Endothelial cell of umbilical vein (primary cell): ENCODE measurements around the gene LITAFD. TPM values are rescaled to one million over a fixed set of nuclear protein-coding genes. Genes with fewer than 3 reads are reported as not detected.

Experiments used
- BruUV-seq: library from RNA; stranded (reverse); fragments of 400-500 nt; replicated peaks from 2 replicates; lab custom pipeline; 2021; lab: Mats Ljungman, UMichigan
- CTCF ChIA-PET: fragments of 300-600, 350-600 bp; sonication (Branson Sonifier 250); formaldehyde crosslinking; loops from one replicate; lab custom pipeline; 2021; ENCODE audit warnings: antibody characterized with exemption, inconsistent platforms; lab: Charles Lee
- POLR2A ChIA-PET: fragments of 300-600, 350-600 bp; sonication (Branson Sonifier 250); formaldehyde crosslinking; loops from one replicate; lab custom pipeline; 2021; ENCODE audit warnings: antibody characterized with exemption, inconsistent platforms; lab: Charles Lee
- DNase-seq: peaks from one replicate; pipeline ENCODE4 v3.0.0-alpha.2; 2011; ENCODE audit warnings: low read depth, low spot score
- FAIRE-seq: peaks from 2 replicates; lab custom pipeline; 2011; peaks lifted over from hg19 to GRCh38; lab: Jason Lieb, UNC
- H2AFZ ChIP-seq: 2 replicates; pipeline ENCODE4 v1.6.0; 2012; ENCODE audit warnings: low read depth, low read length, control low read depth, inconsistent platforms
- H3K27ac ChIP-seq: 2 replicates; pipeline ENCODE4 v1.5.1; 2011; ENCODE audit warnings: low read depth, mild to moderate bottlenecking, control low read depth, low read length, moderate library complexity; ENCODE audit not compliant: insufficient read depth
- H3K27me3 ChIP-seq, 2 experiments: 2 replicates each; pipeline versions ENCODE4 v1.6.0 to v1.6.1; 2011; ENCODE audit warnings: low read length in 2 of 2, mixed read lengths in 1 of 2; ENCODE audit not compliant: control insufficient read depth in 2 of 2, insufficient read depth in 2 of 2
- H3K36me3 ChIP-seq, 2 experiments: 2 replicates in 1 of 2; 3 replicates in 1 of 2; pipeline ENCODE4 v1.5.1; 2011; ENCODE audit warnings: low read length in 2 of 2, mild to moderate bottlenecking in 1 of 2, moderate library complexity in 1 of 2; ENCODE audit not compliant: control insufficient read depth in 2 of 2, insufficient read depth in 2 of 2; ENCODE audit errors: extremely low read depth in 1 of 2
- H3K4me1 ChIP-seq: 3 replicates; pipeline ENCODE4 v1.5.1; 2011; ENCODE audit warnings: mild to moderate bottlenecking, low read length; ENCODE audit not compliant: control insufficient read depth, insufficient read depth; ENCODE audit errors: extremely low read depth
- H3K4me2 ChIP-seq: 2 replicates; pipeline ENCODE4 v1.6.1; 2011; ENCODE audit warnings: low read length, control low read depth, mixed read lengths; ENCODE audit not compliant: insufficient read depth
- H3K4me3 ChIP-seq, 3 experiments: fragments of 200-600 bp in 1 of 3; sonication (generic), shearing (Covaris generic) in 1 of 3; replicated peaks in 1 of 3; 2 replicates each; pipeline ENCODE4 v1.5.1; 2011 to 2016; ENCODE audit warnings: control low read depth in 3 of 3, low read length in 3 of 3, mild to moderate bottlenecking in 2 of 3, inconsistent platforms in 1 of 3, low read depth in 1 of 3, moderate library complexity in 1 of 3; ENCODE audit not compliant: insufficient read depth in 1 of 3
- H3K79me2 ChIP-seq: 2 replicates; pipeline ENCODE4 v1.6.0; 2012; ENCODE audit warnings: low read length, inconsistent platforms; ENCODE audit not compliant: control insufficient read depth, insufficient read depth
- H3K9ac ChIP-seq: replicated peaks from 2 replicates; pipeline ENCODE3; 2011; ENCODE audit warnings: low read length, control low read depth; ENCODE audit not compliant: insufficient read depth; ENCODE audit errors: extremely low read depth
- H3K9me1 ChIP-seq: replicated peaks from 3 replicates; pipeline ENCODE4 v1.6.0; 2011; ENCODE audit warnings: mild to moderate bottlenecking, low read length; ENCODE audit not compliant: control insufficient read depth, insufficient read depth; ENCODE audit errors: extremely low read depth
- H3K9me3 ChIP-seq: replicated peaks from 2 replicates; pipeline ENCODE4 v1.5.1; 2012; ENCODE audit warnings: low read length, inconsistent platforms; ENCODE audit not compliant: control insufficient read depth, insufficient read depth
- H4K20me1 ChIP-seq: replicated peaks from 2 replicates; pipeline ENCODE3; 2011; ENCODE audit warnings: mild to moderate bottlenecking, low read length; ENCODE audit not compliant: control insufficient read depth, insufficient read depth; ENCODE audit errors: extremely low read depth
- EZH2 ChIP-seq: IDR thresholded peaks from 2 replicates; pipeline ENCODE4 v1.6.1; 2012; ENCODE audit warnings: borderline replicate concordance, low read depth, mild to moderate bottlenecking, moderate library complexity, low read length, inconsistent platforms; ENCODE audit not compliant: severe bottlenecking
- FOS ChIP-seq: IDR thresholded peaks from 2 replicates; pipeline ENCODE4 v1.6.1; 2011; ENCODE audit warnings: mild to moderate bottlenecking, low read length, moderate library complexity, borderline replicate concordance; ENCODE audit not compliant: insufficient read depth
- GATA2 ChIP-seq: IDR thresholded peaks from 2 replicates; pipeline ENCODE4 v1.7.0; 2011; ENCODE audit warnings: low read depth, mild to moderate bottlenecking, moderate library complexity, mixed read lengths, low read length; ENCODE audit not compliant: insufficient read length, insufficient read depth
- JUN ChIP-seq: IDR thresholded peaks from 2 replicates; pipeline ENCODE4 v1.6.1; 2011; ENCODE audit warnings: borderline replicate concordance, low read depth; ENCODE audit not compliant: insufficient read length, insufficient read depth
- MAX ChIP-seq: IDR thresholded peaks from 2 replicates; pipeline ENCODE4 v1.6.1; 2011; ENCODE audit not compliant: insufficient read depth, insufficient read length
- MYC ChIP-seq: IDR thresholded peaks from one replicate; pipeline ENCODE4 v1.6.1; 2011; ENCODE audit warnings: mild to moderate bottlenecking, low read depth, low read length
- POLR2A ChIP-seq: IDR thresholded peaks from 2 replicates; pipeline ENCODE4 v1.6.1; 2012; ENCODE audit warnings: low read depth, mild to moderate bottlenecking, control low read depth, low read length
- POLR2AphosphoS5 ChIP-seq: IDR thresholded peaks from 2 replicates; pipeline ENCODE4 v1.6.1; 2012; ENCODE audit warnings: low read depth, mild to moderate bottlenecking, control low read depth, low read length, moderate library complexity; ENCODE audit not compliant: insufficient read depth
- dilution Hi-C: fragments of 300-500 bp; cut with MboI; formaldehyde crosslinking; loops from one replicate; pipeline ENCODE4 v1.15.0; 2019; ENCODE audit warnings: low sequenced_read_pairs; ENCODE audit not compliant: extremely low pct_ligation_motif_present
- intact Hi-C: fragments of 100-400 bp; cut with micrococcal nuclease; formaldehyde crosslinking; loops from one replicate; pipeline ENCODE4 v1.10.0; 2022
- polyA plus RNA-seq, 4 experiments: library from polyadenylated mRNA; depleted of rRNA in 3 of 4; stranded (reverse) in 3 of 4; unstranded in 1 of 4; fragments of >200 nt; gene quantifications; 2 replicates each; pipeline versions ENCODE4 v1.2.1 to v1.2.3, GENCODE V29; 2011 to 2012; ENCODE audit warnings: missing spikeins in 1 of 4
- total RNA-seq: library from RNA; stranded (reverse); gene quantifications from 2 replicates; pipeline ENCODE4 v1.2.3, GENCODE V29; 2021
- TF ChIP-seq, protein P1 (sequence below), 2 donors: IDR thresholded peaks; 1 replicate in 1 of 2; 2 replicates in 1 of 2; pipeline ENCODE4 v1.5.1; 2011; ENCODE audit warnings: low read length in 2 of 2, mild to moderate bottlenecking in 2 of 2, moderate library complexity in 2 of 2, control low read depth in 1 of 2, inconsistent platforms in 1 of 2, low read depth in 1 of 2; ENCODE audit not compliant: insufficient read depth in 1 of 2; ENCODE audit errors: extremely low read depth in 1 of 2

LITAFD gene
- total and polyA plus RNA-seq, 2 donors (not counting 3 experiments of a cell fraction or from before 2014, with no cell fraction given): not detected

GRCh38 chr16:8877894-8878522, 4.1 kb upstream of the LITAFD start:
- H3K4me3 ChIP-seq: no peak overlapping the region
- H3K9ac ChIP-seq: no peak overlapping the region
- no peaks in the 10 kb centered on the region for H3K4me1 ChIP-seq
- H3K36me3 ChIP-seq: no peaks in the 10 kb centered on the region
- CTCF ChIA-PET: interaction anchor here (3.5 to 6.8 kb wide), 3 partner anchors 8 to 257 kb away, joined by 23 to 92 read pairs (median 67); partner anchors contain the start of gene CARHSP1
- H3K9me1 ChIP-seq: no peaks in the 10 kb centered on the region
- no peak overlapping the region for H2AFZ ChIP-seq
- peaks cover 0 to 2% of the 10 kb centered on the region in 2 experiments for H3K27me3 ChIP-seq
- BruUV-seq: no TSS peak
- H3K9me3 ChIP-seq: no peaks in the 10 kb centered on the region
- POLR2A ChIA-PET: interaction anchor here (0.8 kb wide), 1 partner anchor 9 kb away, joined by 3 read pairs; the partner anchor contains the start of gene CARHSP1
- FAIRE-seq (no peak), DNase-seq (no peak)
- H4K20me1 ChIP-seq: no peaks in the 10 kb centered on the region
- H3K79me2 ChIP-seq: no peaks in the 10 kb centered on the region
- no peak overlapping the region for H3K27ac ChIP-seq
- H3K4me2 ChIP-seq: no peak overlapping the region
- dilution Hi-C loops: no loop called here
- TF ChIP-seq MYC: no peak
- no peak for TF ChIP-seq EZH2
- TF ChIP-seq GATA2: no peak
- TF ChIP-seq POLR2AphosphoS5: no peak
- TF ChIP-seq, protein P1, sequence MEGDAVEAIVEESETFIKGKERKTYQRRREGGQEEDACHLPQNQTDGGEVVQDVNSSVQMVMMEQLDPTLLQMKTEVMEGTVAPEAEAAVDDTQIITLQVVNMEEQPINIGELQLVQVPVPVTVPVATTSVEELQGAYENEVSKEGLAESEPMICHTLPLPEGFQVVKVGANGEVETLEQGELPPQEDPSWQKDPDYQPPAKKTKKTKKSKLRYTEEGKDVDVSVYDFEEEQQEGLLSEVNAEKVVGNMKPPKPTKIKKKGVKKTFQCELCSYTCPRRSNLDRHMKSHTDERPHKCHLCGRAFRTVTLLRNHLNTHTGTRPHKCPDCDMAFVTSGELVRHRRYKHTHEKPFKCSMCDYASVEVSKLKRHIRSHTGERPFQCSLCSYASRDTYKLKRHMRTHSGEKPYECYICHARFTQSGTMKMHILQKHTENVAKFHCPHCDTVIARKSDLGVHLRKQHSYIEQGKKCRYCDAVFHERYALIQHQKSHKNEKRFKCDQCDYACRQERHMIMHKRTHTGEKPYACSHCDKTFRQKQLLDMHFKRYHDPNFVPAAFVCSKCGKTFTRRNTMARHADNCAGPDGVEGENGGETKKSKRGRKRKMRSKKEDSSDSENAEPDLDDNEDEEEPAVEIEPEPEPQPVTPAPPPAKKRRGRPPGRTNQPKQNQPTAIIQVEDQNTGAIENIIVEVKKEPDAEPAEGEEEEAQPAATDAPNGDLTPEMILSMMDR (IDR thresholded peaks at IDR 0.05; ENCODE audit: extremely low read depth in 1 of 2, insufficient read depth in 1 of 2, low read depth in 1 of 2, low read length in 2 of 2): no peak
- no peak for TF ChIP-seq FOS
- TF ChIP-seq MAX: no peak
- TF ChIP-seq JUN: no peak
- no peak for TF ChIP-seq POLR2A
- intact Hi-C loops: no loop called here
